Thyroid gland (tissue), 4 donors: ENCODE measurements around the gene MARCHF2. TPM values are rescaled to one million over a fixed set of nuclear protein-coding genes. Genes with fewer than 3 reads are reported as not detected.
A peak's percentile ranks its signal among the peaks of the same experiment; 100 is the strongest.
"Not testable (repeated sequence)": the region's sequence is repeated elsewhere in the genome, so short reads cannot be mapped to it uniquely, and the experiment has no call there.

ENCODE experiments used
- DNase-seq, 2 donors: peaks; one replicate each; pipeline ENCODE4 v3.0.0-alpha.2; 2019
- H3K27ac ChIP-seq, 3 donors: fragments of 200-600 bp; sonication (generic); 1 replicate in 2 of 3; 2 replicates in 1 of 3; pipeline ENCODE4 v1.5.1; 2016 to 2019; ENCODE audit warnings: mild to moderate bottlenecking in 1 of 3, moderate library complexity in 1 of 3
- H3K27me3 ChIP-seq: fragments of 200-600 bp; sonication (generic); one replicate; pipeline ENCODE4 v1.5.1; 2019
- H3K36me3 ChIP-seq, 2 donors: fragments of 200-600 bp; sonication (generic); one replicate each; pipeline ENCODE4 v1.5.1; 2016 to 2019
- H3K4me1 ChIP-seq, 2 donors: fragments of 200-600 bp; sonication (generic); one replicate each; pipeline ENCODE4 v1.5.1; 2017 to 2019
- H3K4me3 ChIP-seq, 3 donors: fragments of 200-600 bp; sonication (generic); replicated peaks in 1 of 3; 1 replicate in 2 of 3; 2 replicates in 1 of 3; pipeline ENCODE4 v1.5.1; 2016; ENCODE audit warnings: mild to moderate bottlenecking in 1 of 3
- H3K9me3 ChIP-seq: fragments of 200-600 bp; sonication (generic); one replicate; pipeline ENCODE4 v1.5.1; 2017
- POLR2A ChIP-seq, 2 donors: fragments of 450-650 bp; IDR thresholded peaks; one replicate each; pipeline ENCODE4 v1.6.1; 2017; ENCODE audit warnings: antibody characterized with exemption in 2 of 2, mild to moderate bottlenecking in 2 of 2, moderate library complexity in 1 of 2
- WGBS, 2 donors: methylation state at CpG; one replicate each; pipeline ENCODE4 v1.1.5; 2017; 5-methylcytosine and 5-hydroxymethylcytosine counted together
- intact Hi-C: fragments of 100-400 bp; cut with DNase I; formaldehyde crosslinking; loops from one replicate; pipeline ENCODE4 v1.15.1; 2023
- total RNA-seq, 4 donors: library from RNA; depleted of rRNA; stranded (reverse); fragments of >200 nt; gene quantifications; one replicate each; pipeline ENCODE4 v1.2.3, GENCODE V29; 2016
- TF ChIP-seq, protein P1 (sequence below), 6 experiments: fragments of 200-600 bp in 3 of 6; fragments of 450-650 bp in 3 of 6; sonication (generic) in 3 of 6; IDR thresholded peaks; one replicate each; pipeline ENCODE4 v1.5.1; 2016 to 2019; ENCODE audit warnings: antibody characterized with exemption in 6 of 6, mild to moderate bottlenecking in 2 of 6, inconsistent platforms in 1 of 6, moderate library complexity in 1 of 6

The MARCHF2 gene
- total RNA-seq, 4 donors from 2014 or later: 168 to 245 (median 215) TPM

GRCh38 chr19:8404391-8405151 lies 8.5 kb upstream of the MARCHF2 start:
- Histone ChIP-seq H3K4me3 (no peak overlapping the region), H3K9me3 (no peaks in the 10 kb centered on the region), H3K27ac (peak overlapping the region; percentile 41 to 64 (median 58)), H3K36me3 (peaks cover 28 to 42% of the 10 kb centered on the region in 2 donors), H3K27me3 (no peaks in the 10 kb centered on the region), H3K4me1 (peaks cover 16 to 28% of the 10 kb centered on the region in 2 donors)
- no peak for TF ChIP-seq POLR2A (IDR thresholded peaks at IDR 0.05)
- TF ChIP-seq, protein P1, sequence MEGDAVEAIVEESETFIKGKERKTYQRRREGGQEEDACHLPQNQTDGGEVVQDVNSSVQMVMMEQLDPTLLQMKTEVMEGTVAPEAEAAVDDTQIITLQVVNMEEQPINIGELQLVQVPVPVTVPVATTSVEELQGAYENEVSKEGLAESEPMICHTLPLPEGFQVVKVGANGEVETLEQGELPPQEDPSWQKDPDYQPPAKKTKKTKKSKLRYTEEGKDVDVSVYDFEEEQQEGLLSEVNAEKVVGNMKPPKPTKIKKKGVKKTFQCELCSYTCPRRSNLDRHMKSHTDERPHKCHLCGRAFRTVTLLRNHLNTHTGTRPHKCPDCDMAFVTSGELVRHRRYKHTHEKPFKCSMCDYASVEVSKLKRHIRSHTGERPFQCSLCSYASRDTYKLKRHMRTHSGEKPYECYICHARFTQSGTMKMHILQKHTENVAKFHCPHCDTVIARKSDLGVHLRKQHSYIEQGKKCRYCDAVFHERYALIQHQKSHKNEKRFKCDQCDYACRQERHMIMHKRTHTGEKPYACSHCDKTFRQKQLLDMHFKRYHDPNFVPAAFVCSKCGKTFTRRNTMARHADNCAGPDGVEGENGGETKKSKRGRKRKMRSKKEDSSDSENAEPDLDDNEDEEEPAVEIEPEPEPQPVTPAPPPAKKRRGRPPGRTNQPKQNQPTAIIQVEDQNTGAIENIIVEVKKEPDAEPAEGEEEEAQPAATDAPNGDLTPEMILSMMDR (IDR thresholded peaks at IDR 0.05): no peak
- no peak for DNase-seq
- intact Hi-C loops: no loop called here
- 83 to 93% methylated on average over 15 to 16 of the region's 18 CpGs for WGBS, 2 donors

- DNase-seq, H3K36me3 ChIP-seq, H3K27me3 ChIP-seq, H3K9me3 ChIP-seq, H3K27ac ChIP-seq, intact Hi-C loops, H3K4me3 ChIP-seq: not testable (repeated sequence)
- 83 to 84% methylated on average over 13 of the region's 13 CpGs for WGBS, 2 donors
- H3K4me1 ChIP-seq: peaks cover 25 to 28% of the 10 kb centered on the region in 2 donors
Measured at GRCh38 chr19:8410718-8411117, 2.4 kb upstream of the MARCHF2 start.

DNA sequence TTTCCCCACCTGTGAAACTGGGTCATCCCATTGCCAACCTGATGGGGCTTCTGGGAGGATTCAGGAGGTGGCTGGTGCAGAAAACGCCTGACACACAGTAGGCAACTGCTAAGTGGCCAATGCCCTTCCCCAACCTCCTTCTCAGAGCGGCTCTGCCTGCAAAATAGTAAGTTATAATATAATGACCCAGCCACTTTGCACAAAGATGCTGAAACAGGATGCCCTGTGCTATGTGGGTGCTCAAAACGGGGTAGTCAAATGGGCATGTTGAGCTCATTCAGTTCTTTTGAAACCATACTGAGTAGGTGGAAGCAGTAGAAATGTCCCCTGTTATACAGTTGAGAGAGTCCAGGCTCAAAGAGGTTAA lies 507 bp downstream of the MARCHF2 start:
- intact Hi-C loops: no loop called here
- 16% methylated on average over 3 of the region's 3 CpGs for WGBS, 2 donors
- H3K4me1 ChIP-seq: peaks cover 26 to 44% of the 10 kb centered on the region in 2 donors

GRCh38 chr19:8416796-8417195 lies 3.7 kb downstream of the MARCHF2 start:
- Histone ChIP-seq H3K36me3 (peaks cover 2 to 4% of the 10 kb centered on the region in 2 donors), H3K27me3 (no peaks in the 10 kb centered on the region), H3K4me1 (peaks cover 26 to 47% of the 10 kb centered on the region in 2 donors), H3K27ac (peak overlapping the region; percentile 15 to 28 (median 17)), H3K9me3 (no peaks in the 10 kb centered on the region), H3K4me3 (no peak overlapping the region)
- peak in 1 of 2 donors; percentile 42 for DNase-seq
- TF ChIP-seq POLR2A (IDR thresholded peaks at IDR 0.05): no peak
- TF ChIP-seq, protein P1 (IDR thresholded peaks at IDR 0.05): no peak
- intact Hi-C loops: no loop called here
- WGBS, 2 donors: 47 to 60% methylated on average over 4 of the region's 4 CpGs

More for the DNA sequence above, 507 bp downstream of the MARCHF2 start:
- Histone ChIP-seq H3K4me3 (peak overlapping the region; percentile 11 to 76 (median 51)), H3K27ac (peak overlapping the region in 1 of 3 donors; percentile 66), H3K36me3 (no peaks in the 10 kb centered on the region), H3K27me3 (no peaks in the 10 kb centered on the region), H3K9me3 (no peaks in the 10 kb centered on the region)
- TF ChIP-seq, protein P1 (IDR thresholded peaks at IDR 0.05): no peak
- TF ChIP-seq POLR2A (IDR thresholded peaks at IDR 0.05): no peak
- DNase-seq: no peak

- intact Hi-C loops: no loop called here
- no peak overlapping the region for H3K27ac ChIP-seq
- 93 to 96% methylated on average over 16 to 23 of the region's 28 CpGs for WGBS, 2 donors
Measured at GRCh38 chr19:8421484-8422461, 8.7 kb downstream of the MARCHF2 start.

More at GRCh38 chr19:8421484-8422461, 8.7 kb downstream of the MARCHF2 start:
- no peak for TF ChIP-seq POLR2A (IDR thresholded peaks at IDR 0.05)
- TF ChIP-seq, protein P1 (IDR thresholded peaks at IDR 0.05): no peak
- Histone ChIP-seq H3K36me3 (peaks cover 11 to 13% of the 10 kb centered on the region in 2 donors), H3K9me3 (no peaks in the 10 kb centered on the region), H3K4me1 (peaks cover 5 to 36% of the 10 kb centered on the region in 2 donors), H3K4me3 (no peak overlapping the region), H3K27me3 (no peaks in the 10 kb centered on the region)
- no peak for DNase-seq
